Nephron (organoid): Measurements from ENCODE around the gene USH2A.

Source experiments
- H3K27ac Mint-ChIP-seq, 3 experiments: 2 replicates each; pipeline ENCODE4 v1.8.0; 2020; ENCODE audit warnings: mixed read lengths in 3 of 3, mild to moderate bottlenecking in 2 of 3, moderate library complexity in 1 of 3
- H3K27me3 Mint-ChIP-seq: 2 replicates; pipeline ENCODE4 v1.8.0; 2021; ENCODE audit warnings: low read depth, mild to moderate bottlenecking, moderate library complexity, mixed read lengths
- H3K36me3 Mint-ChIP-seq: 2 replicates; pipeline ENCODE4 v1.8.0; 2020; ENCODE audit warnings: low read depth, mixed read lengths
- H3K4me1 Mint-ChIP-seq: 2 replicates; pipeline ENCODE4 v1.8.0; 2020; ENCODE audit warnings: mixed read lengths
- H3K4me3 Mint-ChIP-seq, 3 experiments: 2 replicates each; pipeline ENCODE4 v1.8.0; 2020; ENCODE audit warnings: mild to moderate bottlenecking in 3 of 3, mixed read lengths in 3 of 3, moderate library complexity in 2 of 3
- H3K9me3 Mint-ChIP-seq: 2 replicates; pipeline ENCODE4 v1.8.0; 2020; ENCODE audit warnings: mixed read lengths
- TF ChIP-seq, protein P1 (sequence below), 3 experiments: fragments of 200-600 bp; sonication (generic); IDR thresholded peaks; one replicate each; pipeline ENCODE4 v1.5.0; 2021; ENCODE audit warnings: antibody characterized with exemption in 3 of 3; ENCODE audit not compliant: unreplicated experiment in 3 of 3

Gene USH2A

GRCh38 chr1:215767761-215768160 is 655.5 kb downstream of the USH2A start:
- Mint-ChIP-seq H3K27me3 (no peaks in the 10 kb centered on the region), H3K4me1 (no peaks in the 10 kb centered on the region), H3K36me3 (no peaks in the 10 kb centered on the region), H3K27ac (no peak overlapping the region), H3K9me3 (no peaks in the 10 kb centered on the region), H3K4me3 (no peak overlapping the region)
- TF ChIP-seq, protein P1, sequence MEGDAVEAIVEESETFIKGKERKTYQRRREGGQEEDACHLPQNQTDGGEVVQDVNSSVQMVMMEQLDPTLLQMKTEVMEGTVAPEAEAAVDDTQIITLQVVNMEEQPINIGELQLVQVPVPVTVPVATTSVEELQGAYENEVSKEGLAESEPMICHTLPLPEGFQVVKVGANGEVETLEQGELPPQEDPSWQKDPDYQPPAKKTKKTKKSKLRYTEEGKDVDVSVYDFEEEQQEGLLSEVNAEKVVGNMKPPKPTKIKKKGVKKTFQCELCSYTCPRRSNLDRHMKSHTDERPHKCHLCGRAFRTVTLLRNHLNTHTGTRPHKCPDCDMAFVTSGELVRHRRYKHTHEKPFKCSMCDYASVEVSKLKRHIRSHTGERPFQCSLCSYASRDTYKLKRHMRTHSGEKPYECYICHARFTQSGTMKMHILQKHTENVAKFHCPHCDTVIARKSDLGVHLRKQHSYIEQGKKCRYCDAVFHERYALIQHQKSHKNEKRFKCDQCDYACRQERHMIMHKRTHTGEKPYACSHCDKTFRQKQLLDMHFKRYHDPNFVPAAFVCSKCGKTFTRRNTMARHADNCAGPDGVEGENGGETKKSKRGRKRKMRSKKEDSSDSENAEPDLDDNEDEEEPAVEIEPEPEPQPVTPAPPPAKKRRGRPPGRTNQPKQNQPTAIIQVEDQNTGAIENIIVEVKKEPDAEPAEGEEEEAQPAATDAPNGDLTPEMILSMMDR (IDR thresholded peaks at IDR 0.05; ENCODE audit: unreplicated experiment in 3 of 3): no peak

- TF ChIP-seq, protein P1 (IDR thresholded peaks at IDR 0.05; ENCODE audit: unreplicated experiment in 3 of 3): no peak
Measured at GRCh38 chr1:215766521-215766920, 656.7 kb downstream of the USH2A start.

DNA sequence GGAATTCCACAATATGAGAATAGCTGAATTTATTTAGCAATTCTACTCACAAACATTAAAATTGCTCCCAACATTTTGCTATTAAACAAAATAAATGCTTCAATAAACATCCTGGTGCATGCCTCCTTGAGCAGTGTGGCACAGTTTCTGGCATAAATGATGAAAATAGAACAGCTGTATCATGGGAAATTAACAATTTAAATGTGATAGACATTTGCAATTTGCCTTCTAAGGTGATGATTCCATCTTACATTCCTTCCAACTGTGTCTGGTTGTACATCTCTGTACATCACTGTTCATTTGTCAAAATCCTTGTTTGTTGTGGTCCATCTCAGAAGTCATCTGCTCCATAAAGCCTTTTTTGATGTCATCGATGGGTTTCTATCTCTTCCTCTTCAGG is 657.4 kb downstream of the USH2A start:
- TF ChIP-seq, protein P1 (IDR thresholded peaks at IDR 0.05; ENCODE audit: unreplicated experiment in 3 of 3): no peak
- no peak overlapping the region for H3K27ac Mint-ChIP-seq
- H3K27me3 Mint-ChIP-seq: no peaks in the 10 kb centered on the region
- no peaks in the 10 kb centered on the region for H3K9me3 Mint-ChIP-seq
- no peaks in the 10 kb centered on the region for H3K36me3 Mint-ChIP-seq
- H3K4me1 Mint-ChIP-seq: no peaks in the 10 kb centered on the region
- no peak overlapping the region for H3K4me3 Mint-ChIP-seq

More at GRCh38 chr1:215766521-215766920, 656.7 kb downstream of the USH2A start:
- no peak overlapping the region for H3K4me3 Mint-ChIP-seq
- no peaks in the 10 kb centered on the region for H3K36me3 Mint-ChIP-seq
- H3K27me3 Mint-ChIP-seq: no peaks in the 10 kb centered on the region
- H3K27ac Mint-ChIP-seq: no peak overlapping the region
- no peaks in the 10 kb centered on the region for H3K4me1 Mint-ChIP-seq
- no peaks in the 10 kb centered on the region for H3K9me3 Mint-ChIP-seq

DNA sequence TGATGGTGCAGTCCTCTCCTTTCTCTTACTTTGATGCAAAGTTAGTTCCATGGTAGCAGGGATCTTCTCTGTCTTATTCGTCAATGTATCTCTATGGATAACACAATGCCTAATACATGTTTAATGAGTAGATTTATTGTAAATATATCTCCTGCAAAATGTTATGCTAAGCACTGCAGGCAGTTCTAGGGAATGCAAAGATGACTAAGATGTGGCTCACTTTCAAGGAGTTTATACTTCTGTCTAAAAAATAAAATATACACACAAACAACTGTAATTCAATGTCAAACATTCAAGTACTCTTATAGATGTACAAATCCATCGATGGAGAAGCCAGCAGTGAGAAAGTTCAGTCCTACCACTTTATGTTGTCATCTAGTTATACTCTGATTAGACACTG is 661.8 kb downstream of the USH2A start:
- Mint-ChIP-seq H3K9me3 (no peaks in the 10 kb centered on the region), H3K27ac (no peak overlapping the region), H3K27me3 (no peaks in the 10 kb centered on the region), H3K4me3 (no peak overlapping the region), H3K36me3 (no peaks in the 10 kb centered on the region), H3K4me1 (no peaks in the 10 kb centered on the region)
- TF ChIP-seq, protein P1 (IDR thresholded peaks at IDR 0.05; ENCODE audit: unreplicated experiment in 3 of 3): no peak

- no peak overlapping the region for H3K27ac Mint-ChIP-seq
- H3K36me3 Mint-ChIP-seq: no peaks in the 10 kb centered on the region
- no peaks in the 10 kb centered on the region for H3K9me3 Mint-ChIP-seq
- TF ChIP-seq, protein P1 (IDR thresholded peaks at IDR 0.05; ENCODE audit: unreplicated experiment in 3 of 3): no peak
- no peaks in the 10 kb centered on the region for H3K27me3 Mint-ChIP-seq
- no peaks in the 10 kb centered on the region for H3K4me1 Mint-ChIP-seq
- no peak overlapping the region for H3K4me3 Mint-ChIP-seq
Measured at GRCh38 chr1:215754112-215754511, 669.1 kb downstream of the USH2A start.

DNA sequence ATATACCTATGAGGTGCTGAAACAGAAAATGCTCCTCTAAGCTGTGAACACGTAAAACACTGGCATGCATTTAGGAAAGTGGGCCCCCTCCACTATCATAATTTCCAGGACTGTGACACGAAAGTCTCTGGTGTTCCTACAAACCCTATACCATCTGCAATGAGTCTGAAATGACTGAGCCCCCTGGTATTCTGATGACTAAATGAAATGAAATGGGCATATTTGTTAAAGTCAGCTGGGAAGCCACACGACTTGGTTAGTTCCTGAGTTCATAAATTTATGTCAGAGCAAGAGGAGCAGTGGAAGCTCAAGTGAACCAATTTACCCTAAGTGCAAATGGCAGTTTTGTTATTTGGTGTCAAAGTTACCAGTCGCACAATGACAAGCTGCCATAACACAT is 673.8 kb downstream of the USH2A start:
- no peaks in the 10 kb centered on the region for H3K36me3 Mint-ChIP-seq
- no peak overlapping the region for H3K27ac Mint-ChIP-seq
- H3K4me1 Mint-ChIP-seq: no peaks in the 10 kb centered on the region
- H3K9me3 Mint-ChIP-seq: no peaks in the 10 kb centered on the region
- no peak overlapping the region for H3K4me3 Mint-ChIP-seq
- TF ChIP-seq, protein P1 (IDR thresholded peaks at IDR 0.05; ENCODE audit: unreplicated experiment in 3 of 3): no peak
- no peaks in the 10 kb centered on the region for H3K27me3 Mint-ChIP-seq
